Measurements from ENCODE around the gene CD3D.

CD3D gene

DNA sequence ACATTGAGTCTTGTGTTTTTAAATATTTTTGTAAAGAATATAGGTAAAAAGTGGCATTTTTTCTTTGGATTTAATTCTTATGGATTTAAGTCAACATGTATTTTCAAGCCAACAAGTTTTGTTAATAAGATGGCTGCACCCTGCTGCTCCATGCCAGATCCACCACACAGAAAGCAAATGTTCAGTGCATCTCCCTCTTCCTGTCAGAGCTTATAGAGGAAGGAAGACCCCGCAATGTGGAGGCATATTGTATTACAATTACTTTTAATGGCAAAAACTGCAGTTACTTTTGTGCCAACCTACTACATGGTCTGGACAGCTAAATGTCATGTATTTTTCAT, 38.3 kb downstream of the CD3D start:
- no peak for DNase-seq (ENCODE audit: low read depth in 1 of 2, low spot score in 1 of 2)

DNA sequence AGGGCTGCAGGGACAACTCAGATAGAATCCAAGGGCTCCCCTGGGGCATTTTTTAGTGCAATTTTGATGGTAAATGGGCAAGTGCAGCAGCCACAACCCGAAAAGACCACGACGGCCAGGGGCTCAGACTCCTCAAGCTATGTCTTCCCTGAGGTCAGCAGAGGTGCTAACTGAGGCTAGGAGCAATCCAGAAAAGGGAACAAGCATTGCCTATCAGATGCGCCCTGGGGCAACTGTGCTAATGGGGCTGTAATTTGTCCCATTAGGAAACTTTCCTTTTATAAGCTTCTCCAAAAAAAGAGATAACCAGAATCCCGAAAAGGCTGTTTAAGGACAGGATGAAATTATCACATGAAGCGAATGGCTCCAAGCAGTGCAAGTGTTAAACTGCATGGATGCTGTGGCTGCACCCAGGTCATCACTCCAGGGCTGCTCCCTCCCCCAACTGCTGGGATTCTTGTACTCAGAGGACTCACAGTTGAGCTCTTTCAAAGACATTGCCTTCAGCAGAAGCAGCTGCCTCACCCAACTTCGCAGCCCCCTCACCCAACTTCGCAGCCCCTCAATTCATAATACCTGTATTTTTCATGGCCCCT, 40.8 kb downstream of the CD3D start:
- no peak for DNase-seq (ENCODE audit: low read depth in 1 of 2, low spot score in 1 of 2)

- DNase-seq (ENCODE audit: low read depth in 1 of 2, low spot score in 1 of 2) = peak in 1 of 2 donors; percentile 52
Measured at GRCh38 chr11:118295815-118296454, 46.6 kb downstream of the CD3D start.

- DNase-seq (ENCODE audit: low read depth in 1 of 2, low spot score in 1 of 2) = no peak
Measured at GRCh38 chr11:118295199-118295598, 47.3 kb downstream of the CD3D start.

DNA sequence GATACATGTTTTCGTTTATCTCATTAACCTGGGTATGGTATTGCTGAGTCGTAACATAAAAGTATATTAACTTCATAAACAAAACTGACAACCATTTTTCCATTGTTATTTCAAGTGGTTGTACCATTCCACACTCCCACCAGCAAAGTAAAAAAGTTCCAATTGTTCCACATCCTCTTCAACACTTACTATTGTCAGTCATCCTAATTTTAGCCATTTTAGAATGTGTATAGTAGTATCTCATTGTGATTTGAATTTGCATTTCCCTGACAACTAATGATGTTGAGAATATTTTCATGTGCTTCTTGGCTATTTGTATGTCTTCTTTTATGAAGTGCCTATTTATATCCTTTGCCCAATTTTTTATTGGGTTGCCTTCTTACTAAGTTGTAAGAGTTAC, 48.5 kb downstream of the CD3D start:
- no peak for DNase-seq (ENCODE audit: low read depth in 1 of 2, low spot score in 1 of 2)

DNA sequence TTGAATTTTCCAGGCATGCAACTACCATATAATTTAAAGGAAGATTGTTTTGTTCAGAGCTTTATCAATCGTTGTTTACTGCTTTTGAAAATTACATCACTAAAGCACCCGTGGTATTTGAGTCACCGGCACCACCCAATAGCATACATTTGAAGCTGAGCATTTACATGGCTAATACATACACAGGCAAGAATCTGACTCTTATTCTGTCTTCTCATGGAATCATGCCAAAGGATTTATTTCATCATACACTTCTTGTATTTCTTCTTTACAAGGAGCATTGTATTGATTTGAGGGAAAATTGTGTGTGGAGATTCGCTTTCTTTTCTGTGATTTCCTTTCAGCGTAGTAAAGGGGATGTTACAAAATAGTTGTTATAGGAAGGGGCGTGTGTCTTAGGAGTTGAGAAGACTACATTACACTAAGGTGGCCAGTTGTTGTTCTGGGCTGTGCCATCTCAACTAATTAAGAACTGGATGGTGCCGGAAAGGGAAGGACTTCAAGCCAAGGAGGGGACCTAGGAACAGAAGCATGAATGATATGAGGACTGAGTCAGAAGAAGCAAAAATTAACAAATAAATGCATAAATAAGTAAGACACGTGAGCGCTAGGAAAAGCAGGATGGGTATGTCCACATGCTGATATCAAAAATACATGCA, 50.9 kb downstream of the CD3D start:
- no peak for DNase-seq (ENCODE audit: low read depth in 1 of 2, low spot score in 1 of 2)

DNA sequence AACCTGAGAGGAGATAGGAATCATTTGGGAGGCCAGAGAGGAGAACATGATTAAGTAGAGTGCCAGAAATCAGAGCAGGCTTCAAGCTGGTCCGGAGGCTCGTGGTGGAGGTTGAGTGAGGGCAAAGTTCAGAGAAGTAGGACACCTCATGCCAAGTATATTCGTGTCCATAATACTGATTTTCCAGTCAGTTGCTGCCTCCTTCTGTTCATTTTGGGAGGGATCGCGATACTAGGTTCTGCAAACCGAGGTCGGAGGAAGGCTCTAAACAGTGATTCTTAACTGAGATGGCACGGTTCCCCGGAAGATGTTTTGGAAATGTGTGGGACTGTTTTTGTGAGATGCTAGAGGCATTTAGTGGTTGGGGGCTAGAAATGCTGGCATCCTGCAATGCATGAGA, 51.6 kb downstream of the CD3D start:
- peak in 1 of 2 donors; percentile 51 for DNase-seq (ENCODE audit: low read depth in 1 of 2, low spot score in 1 of 2)

DNA sequence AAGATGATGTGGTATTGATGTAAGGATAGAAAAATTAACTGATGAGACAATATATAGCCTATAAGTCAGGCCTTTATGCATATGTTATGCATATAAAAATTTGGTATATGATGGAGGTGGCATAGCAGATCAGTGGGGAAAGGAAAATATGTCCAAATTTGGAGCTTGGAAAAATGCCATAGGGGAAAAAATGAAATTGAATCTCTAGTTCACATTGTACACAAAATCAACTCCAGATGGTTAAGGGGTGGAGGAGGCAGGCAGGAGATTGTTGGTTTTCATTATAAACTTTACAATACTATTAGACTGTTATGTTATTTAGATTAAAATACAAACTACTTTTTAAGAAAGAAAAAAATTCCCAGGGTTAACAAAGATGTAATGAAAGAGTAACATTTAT, 53.1 kb downstream of the CD3D start:
- no peak for DNase-seq (ENCODE audit: low read depth in 1 of 2, low spot score in 1 of 2)

Measured in activated CD4-positive, alpha-beta T cell treated with anti-CD3 and anti-CD28 coated beads, Interleukin-2, amount 50 U/mL, for 24 hours (primary cell).